Suprapubic skin (tissue), 4 donors: ENCODE results near the gene USP10.

Source experiments
- EP300 ChIP-seq: sonication (generic); formaldehyde crosslinking; IDR thresholded peaks from one replicate; pipeline ENCODE4 v1.6.1; 2017; ENCODE audit warnings: antibody characterized with exemption
- POLR2AphosphoS5 ChIP-seq, 3 donors: sonication (generic); formaldehyde crosslinking; IDR thresholded peaks; one replicate each; pipeline ENCODE4 v1.6.1; 2017; ENCODE audit warnings: antibody characterized with exemption in 3 of 3

DNA sequence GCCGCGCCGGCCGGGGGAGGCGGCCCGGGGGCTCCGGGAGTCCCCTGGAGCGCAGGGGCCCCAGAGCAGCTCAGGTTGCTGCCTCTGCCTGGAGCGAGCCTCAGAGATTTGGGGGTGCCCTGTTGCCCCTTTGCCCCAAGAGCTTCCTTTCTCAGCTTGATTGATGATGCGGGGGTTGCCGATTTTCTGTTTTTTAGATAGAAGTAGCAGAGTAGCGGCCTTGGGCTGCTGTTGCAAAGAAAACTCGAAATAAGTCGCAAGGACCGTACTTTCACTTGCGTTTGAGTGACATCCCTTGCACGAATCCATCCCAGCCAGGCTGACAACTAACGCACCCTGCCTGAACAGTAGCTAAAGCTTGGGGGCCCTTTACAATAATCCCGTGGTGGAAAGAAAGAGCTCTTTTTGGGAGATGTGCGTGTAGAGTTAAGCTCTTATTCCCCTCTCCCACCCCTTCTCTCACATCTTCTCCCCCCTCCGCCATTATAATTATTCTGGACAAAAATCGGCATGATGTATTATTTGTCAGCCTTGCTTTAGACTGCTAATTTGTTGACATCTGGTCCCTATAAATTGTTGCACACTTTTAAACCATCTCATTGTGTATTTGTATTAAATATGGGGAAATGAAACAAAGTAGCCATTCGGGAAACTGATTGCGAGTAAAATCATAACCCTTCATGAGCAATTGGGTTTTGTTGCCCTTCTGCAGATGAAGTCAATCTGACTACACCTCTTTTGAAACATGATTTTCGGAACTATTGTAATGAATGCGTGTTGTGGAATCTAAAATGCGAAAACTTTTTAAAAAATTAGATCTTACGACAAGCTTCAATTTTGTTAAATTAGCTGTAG is 873 bp downstream of the USP10 start:
- no peak for TF ChIP-seq EP300
- TF ChIP-seq POLR2AphosphoS5 (IDR thresholded peaks at IDR 0.05) = no peak
